Stimulated activated naive CD8-positive, alpha-beta T cell treated with anti-CD3 and anti-CD28 coated beads, Interleukin-15, Interleukin-2, amounts not matched to agents 100 ng/mL and 50 ng/mL, for 24 hours (primary cell): ENCODE results near the gene SMIM8.
"Not testable (repeated sequence)": the region's sequence is repeated elsewhere in the genome, so short reads cannot be mapped to it uniquely, and the experiment has no call there.

ENCODE experiments used
- H3K27ac Mint-ChIP-seq: one replicate; pipeline ENCODE4 v1.8.0; 2021; ENCODE audit warnings: mild to moderate bottlenecking, mixed read lengths
- H3K27me3 Mint-ChIP-seq: one replicate; pipeline ENCODE4 v1.8.0; 2021; ENCODE audit warnings: mixed read lengths
- H3K36me3 Mint-ChIP-seq: one replicate; pipeline ENCODE4 v1.8.0; 2021; ENCODE audit warnings: low read depth, mixed read lengths
- H3K4me1 Mint-ChIP-seq: one replicate; pipeline ENCODE4 v1.8.0; 2021; ENCODE audit warnings: low read depth, mixed read lengths
- H3K4me3 Mint-ChIP-seq: one replicate; pipeline ENCODE4 v1.8.0; 2021; ENCODE audit warnings: mild to moderate bottlenecking, mixed read lengths
- H3K9me3 Mint-ChIP-seq: one replicate; pipeline ENCODE4 v1.8.0; 2021; ENCODE audit warnings: mixed read lengths

SMIM8 gene

DNA sequence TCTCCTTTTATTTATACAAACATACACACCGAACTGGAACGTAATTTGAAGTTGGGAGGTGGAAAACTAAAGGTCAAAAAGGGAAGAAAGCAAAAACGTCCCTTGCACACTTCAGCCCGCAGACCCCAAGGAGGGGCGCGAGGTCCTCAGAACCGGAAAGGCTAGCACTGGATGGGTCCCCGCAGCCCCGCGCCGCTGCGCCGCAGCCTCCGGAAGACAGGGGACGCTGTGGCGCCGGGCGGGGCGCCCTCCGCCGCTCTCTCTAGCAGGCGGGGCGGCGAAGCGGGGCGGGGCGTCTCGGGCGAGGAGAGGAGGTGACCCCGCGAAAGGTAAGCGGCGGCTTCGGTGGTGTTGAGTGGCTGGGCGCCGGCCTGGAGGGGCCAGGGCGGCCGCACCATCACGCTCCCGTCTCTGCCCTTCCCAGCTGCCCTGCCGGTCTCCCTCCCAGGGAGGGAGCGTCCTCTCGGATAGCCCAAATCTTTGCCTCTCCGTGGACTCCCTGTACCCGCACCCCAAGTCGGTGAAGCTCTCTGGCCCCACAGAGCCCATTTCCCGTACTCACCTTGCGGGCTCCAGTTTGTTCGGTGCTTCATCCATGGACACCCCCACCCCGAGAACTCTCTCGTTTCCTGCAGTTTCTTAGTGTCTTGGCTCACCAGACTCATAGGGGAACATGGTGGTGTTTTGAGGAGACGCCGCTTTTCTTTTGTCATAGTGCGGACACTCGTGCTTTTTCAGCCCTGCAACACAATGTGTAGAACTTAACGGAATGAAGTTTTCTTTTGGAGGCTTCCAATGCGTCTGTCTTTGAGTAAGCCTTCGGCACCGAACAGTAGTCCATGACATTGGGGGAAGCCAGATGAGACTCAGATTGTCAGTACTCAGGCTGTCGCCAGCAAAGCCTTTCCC, at the start of gene SMIM8:
Gene SMIM8 (plus strand): TSS at position 285 of the 909 bp plus-strand sequence. CDS start 14,444 bp downstream, outside the sequence.
- Mint-ChIP-seq H3K9me3 (peaks cover 4% of the 10 kb centered on the region), H3K4me3 (peak within 1 kb of the TSS; percentile 97), H3K27ac (peak within 1 kb of the TSS; percentile 91), H3K36me3 (no peaks in the 10 kb centered on the region), H3K27me3 (no peaks in the 10 kb centered on the region), H3K4me1 (peaks cover 18% of the 10 kb centered on the region)

DNA sequence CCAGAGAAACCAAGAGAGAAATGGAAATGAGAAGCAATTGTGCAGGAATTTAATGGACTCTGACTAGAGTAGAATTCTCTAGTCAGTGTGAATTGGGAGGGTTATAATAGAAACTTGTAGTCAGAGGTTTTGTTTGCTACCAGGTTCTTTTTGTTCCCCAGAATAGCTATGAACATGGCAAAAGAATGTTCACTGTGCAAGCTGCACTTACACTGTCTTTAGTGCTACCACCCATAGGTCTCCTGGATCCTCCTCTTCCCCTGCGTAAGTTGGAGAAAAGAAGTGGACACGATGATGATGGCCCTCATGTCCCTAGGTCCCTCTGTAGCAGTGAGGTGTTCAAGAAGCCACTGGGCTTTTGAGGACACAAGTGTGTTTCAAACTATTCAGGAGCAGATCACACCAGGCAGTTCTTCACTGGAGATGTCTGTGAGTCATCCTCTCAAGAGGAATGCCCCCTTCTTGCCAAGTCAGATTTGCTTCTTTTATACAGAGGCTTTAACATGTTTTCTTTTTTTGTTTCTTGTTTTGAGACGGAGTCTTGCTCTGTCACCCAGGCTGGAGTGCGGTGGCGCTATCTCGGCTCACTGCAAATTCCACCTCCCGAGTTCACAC, 47.6 kb upstream of the SMIM8 start:
- no peak overlapping the region for H3K27ac Mint-ChIP-seq
- no peak overlapping the region for H3K4me3 Mint-ChIP-seq
- H3K36me3 Mint-ChIP-seq: no peaks in the 10 kb centered on the region
- no peaks in the 10 kb centered on the region for H3K9me3 Mint-ChIP-seq
- H3K4me1 Mint-ChIP-seq: no peaks in the 10 kb centered on the region
- no peaks in the 10 kb centered on the region for H3K27me3 Mint-ChIP-seq

DNA sequence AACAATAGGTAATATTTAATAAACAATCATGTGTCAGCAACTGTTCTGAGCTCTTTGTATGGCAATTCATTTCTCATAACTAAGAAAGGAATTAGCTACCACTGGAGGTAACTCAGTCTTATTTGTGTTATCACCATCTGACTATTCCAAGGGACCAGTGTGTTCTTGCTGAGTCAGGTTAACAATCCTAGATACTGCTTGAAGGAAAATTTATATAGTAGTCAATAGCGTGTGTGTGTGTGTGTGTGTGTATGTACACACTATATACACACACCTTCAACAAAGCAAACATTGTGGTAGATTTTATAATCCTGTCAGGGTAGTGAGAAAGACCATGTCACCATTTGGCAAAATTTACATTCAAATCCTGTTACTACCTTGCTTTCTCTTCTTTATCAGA, 45.8 kb upstream of the SMIM8 start:
- no peak overlapping the region for H3K27ac Mint-ChIP-seq

GRCh38 chr6:87277123-87277522, 45.3 kb upstream of the SMIM8 start:
- Mint-ChIP-seq H3K27ac (no peak overlapping the region), H3K4me1 (no peaks in the 10 kb centered on the region), H3K36me3 (no peaks in the 10 kb centered on the region), H3K9me3 (no peaks in the 10 kb centered on the region), H3K27me3 (no peaks in the 10 kb centered on the region), H3K4me3 (no peak overlapping the region)

More for the DNA sequence above, 45.8 kb upstream of the SMIM8 start:
- no peaks in the 10 kb centered on the region for H3K27me3 Mint-ChIP-seq
- no peaks in the 10 kb centered on the region for H3K9me3 Mint-ChIP-seq
- no peaks in the 10 kb centered on the region for H3K4me1 Mint-ChIP-seq
- no peaks in the 10 kb centered on the region for H3K36me3 Mint-ChIP-seq
- no peak overlapping the region for H3K4me3 Mint-ChIP-seq

DNA sequence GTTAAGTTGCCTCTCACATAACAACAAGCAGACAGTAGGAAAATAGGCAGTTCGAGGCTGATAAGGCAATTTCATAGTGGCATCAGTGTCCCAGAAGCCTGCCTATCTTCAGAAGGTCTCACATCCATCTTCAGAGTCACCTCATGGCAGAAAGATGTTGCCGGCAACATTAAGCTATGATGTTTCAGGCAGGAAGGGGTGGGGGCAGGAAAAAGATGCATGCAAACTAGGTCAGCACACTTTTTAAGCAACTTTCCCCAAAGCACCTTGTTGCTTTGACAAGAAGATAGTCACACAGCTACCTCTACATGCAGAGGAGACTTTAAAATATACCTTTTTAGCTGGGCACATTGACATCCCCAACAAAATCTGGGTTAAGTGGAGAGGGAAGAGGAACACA, 43.2 kb upstream of the SMIM8 start:
- H3K4me1 Mint-ChIP-seq: no peaks in the 10 kb centered on the region
- no peaks in the 10 kb centered on the region for H3K36me3 Mint-ChIP-seq
- H3K27ac Mint-ChIP-seq: no peak overlapping the region
- no peaks in the 10 kb centered on the region for H3K9me3 Mint-ChIP-seq
- H3K4me3 Mint-ChIP-seq: no peak overlapping the region
- no peaks in the 10 kb centered on the region for H3K27me3 Mint-ChIP-seq

GRCh38 chr6:87281426-87281825, 41.0 kb upstream of the SMIM8 start:
- Mint-ChIP-seq H3K9me3 (no peaks in the 10 kb centered on the region), H3K27ac (no peak overlapping the region), H3K4me1 (no peaks in the 10 kb centered on the region)

DNA sequence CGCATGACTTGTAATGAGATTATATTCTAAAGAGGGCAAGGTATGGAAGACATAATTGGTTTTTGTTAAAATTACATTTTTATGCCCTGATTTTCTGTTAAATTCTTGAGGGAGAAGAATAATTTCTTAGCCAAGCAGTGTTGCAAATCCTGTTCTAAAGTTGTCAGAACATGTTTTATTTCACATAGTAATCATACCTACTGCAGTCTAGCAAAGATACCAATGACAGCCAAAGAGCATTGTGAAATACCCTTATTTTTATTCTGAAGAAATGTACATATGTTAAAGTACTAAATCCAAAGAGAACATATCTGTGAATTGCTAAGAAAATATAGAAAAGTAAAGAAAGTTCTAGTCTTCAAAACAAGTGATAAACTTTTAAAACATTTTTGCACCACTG, 39.6 kb upstream of the SMIM8 start:
- no peak overlapping the region for H3K27ac Mint-ChIP-seq
- no peaks in the 10 kb centered on the region for H3K9me3 Mint-ChIP-seq
- H3K4me1 Mint-ChIP-seq: no peaks in the 10 kb centered on the region
- no peaks in the 10 kb centered on the region for H3K36me3 Mint-ChIP-seq
- H3K4me3 Mint-ChIP-seq: no peak overlapping the region
- H3K27me3 Mint-ChIP-seq: no peaks in the 10 kb centered on the region

More at GRCh38 chr6:87281426-87281825, 41.0 kb upstream of the SMIM8 start:
- Mint-ChIP-seq H3K27me3 (no peaks in the 10 kb centered on the region), H3K4me3 (no peak overlapping the region), H3K36me3 (no peaks in the 10 kb centered on the region)

GRCh38 chr6:87283461-87283860, 38.9 kb upstream of the SMIM8 start:
- H3K27me3 Mint-ChIP-seq: peaks cover 2% of the 10 kb centered on the region
- no peak overlapping the region for H3K4me3 Mint-ChIP-seq
- no peaks in the 10 kb centered on the region for H3K4me1 Mint-ChIP-seq
- no peak overlapping the region for H3K27ac Mint-ChIP-seq
- no peaks in the 10 kb centered on the region for H3K9me3 Mint-ChIP-seq
- H3K36me3 Mint-ChIP-seq: no peaks in the 10 kb centered on the region

GRCh38 chr6:87287251-87287650, 35.1 kb upstream of the SMIM8 start:
- H3K27me3 Mint-ChIP-seq: peaks cover 5% of the 10 kb centered on the region
- H3K4me1 Mint-ChIP-seq: no peaks in the 10 kb centered on the region
- no peaks in the 10 kb centered on the region for H3K9me3 Mint-ChIP-seq
- no peak overlapping the region for H3K27ac Mint-ChIP-seq
- no peaks in the 10 kb centered on the region for H3K36me3 Mint-ChIP-seq
- no peak overlapping the region for H3K4me3 Mint-ChIP-seq

DNA sequence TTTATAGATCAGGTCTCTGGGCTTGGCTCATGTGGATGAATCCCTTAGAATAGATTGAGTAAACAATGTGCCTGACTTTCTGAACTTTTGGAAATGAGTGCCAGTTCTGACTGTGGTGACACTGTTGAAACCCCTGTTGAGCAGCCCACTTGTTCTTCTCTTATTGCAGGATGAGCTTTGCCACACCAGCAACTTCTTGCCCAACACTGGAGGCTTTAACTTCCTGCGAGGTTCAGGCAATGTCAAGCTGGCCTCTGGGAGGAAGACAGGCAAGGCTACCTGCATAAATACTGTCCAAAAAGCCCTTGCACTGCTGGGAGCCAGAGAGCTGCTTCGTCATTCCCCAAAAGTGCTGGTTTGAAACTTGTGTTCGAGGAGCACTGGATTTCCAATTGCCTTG, 32.8 kb upstream of the SMIM8 start:
- Mint-ChIP-seq H3K36me3 (no peaks in the 10 kb centered on the region), H3K27ac (no peak overlapping the region), H3K9me3 (no peaks in the 10 kb centered on the region), H3K4me1 (no peaks in the 10 kb centered on the region), H3K4me3 (no peak overlapping the region), H3K27me3 (peaks cover 5% of the 10 kb centered on the region)

DNA sequence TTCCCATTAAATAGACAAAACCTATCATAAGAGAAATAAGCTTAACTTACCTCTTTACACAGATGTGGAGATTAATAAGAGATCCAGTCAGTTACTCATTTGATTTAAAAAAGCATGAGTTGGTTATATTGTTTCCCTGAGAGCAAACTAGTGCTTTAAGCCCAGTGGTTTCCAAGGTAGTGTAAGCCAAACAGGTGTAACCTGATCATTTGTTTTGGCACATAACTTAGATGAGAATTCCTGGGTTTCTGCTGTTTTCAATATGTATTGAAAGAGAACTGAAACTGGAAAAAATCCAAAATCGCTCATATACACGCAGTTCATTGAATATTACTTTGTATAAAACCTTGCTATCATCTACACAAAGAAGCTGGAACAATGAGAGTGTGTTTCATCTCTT, 30.5 kb upstream of the SMIM8 start:
- peaks cover 9% of the 10 kb centered on the region for H3K27me3 Mint-ChIP-seq
- no peaks in the 10 kb centered on the region for H3K36me3 Mint-ChIP-seq
- no peaks in the 10 kb centered on the region for H3K9me3 Mint-ChIP-seq
- no peak overlapping the region for H3K4me3 Mint-ChIP-seq
- no peaks in the 10 kb centered on the region for H3K4me1 Mint-ChIP-seq
- H3K27ac Mint-ChIP-seq: no peak overlapping the region

- Mint-ChIP-seq H3K4me1 (no peaks in the 10 kb centered on the region), H3K36me3 (no peaks in the 10 kb centered on the region), H3K27me3 (peaks cover 20% of the 10 kb centered on the region), H3K9me3 (no peaks in the 10 kb centered on the region), H3K27ac (no peak overlapping the region), H3K4me3 (no peak overlapping the region)
Observed at GRCh38 chr6:87293526-87293925, 28.9 kb upstream of the SMIM8 start.

GRCh38 chr6:87297119-87297518, 25.3 kb upstream of the SMIM8 start:
- peaks cover under 1% of the 10 kb centered on the region for H3K9me3 Mint-ChIP-seq
- no peak overlapping the region for H3K4me3 Mint-ChIP-seq
- no peak overlapping the region for H3K27ac Mint-ChIP-seq
- no peaks in the 10 kb centered on the region for H3K36me3 Mint-ChIP-seq
- peaks cover 39% of the 10 kb centered on the region for H3K27me3 Mint-ChIP-seq
- no peaks in the 10 kb centered on the region for H3K4me1 Mint-ChIP-seq

GRCh38 chr6:87301277-87301676, 21.1 kb upstream of the SMIM8 start:
- not testable (repeated sequence) for H3K9me3 Mint-ChIP-seq, H3K36me3 Mint-ChIP-seq, H3K4me1 Mint-ChIP-seq, H3K27ac Mint-ChIP-seq, H3K4me3 Mint-ChIP-seq
- peaks cover 54% of the 10 kb centered on the region for H3K27me3 Mint-ChIP-seq

DNA sequence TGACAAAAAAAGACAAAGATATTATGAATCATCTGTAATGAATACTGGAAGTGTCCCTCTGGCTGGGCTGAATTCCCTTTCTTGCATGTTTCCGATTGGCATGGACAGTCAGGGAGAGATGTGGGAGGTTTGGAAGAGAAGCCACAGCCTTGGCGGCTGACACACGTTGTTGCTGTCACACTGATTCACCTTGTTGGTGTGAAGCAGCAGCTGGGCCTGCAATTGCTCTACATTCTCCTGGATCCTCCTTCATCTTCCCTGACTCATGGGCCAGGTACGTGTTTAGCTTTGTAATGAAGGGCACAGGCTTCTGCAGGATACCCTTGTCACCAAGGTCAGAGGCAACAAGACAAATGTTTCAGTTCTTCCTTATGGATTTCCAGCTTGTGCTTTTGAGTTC, 13.4 kb upstream of the SMIM8 start:
- Mint-ChIP-seq H3K27ac (no peak overlapping the region), H3K4me1 (no peaks in the 10 kb centered on the region), H3K27me3 (peaks cover 26% of the 10 kb centered on the region), H3K4me3 (no peak overlapping the region), H3K36me3 (no peaks in the 10 kb centered on the region), H3K9me3 (no peaks in the 10 kb centered on the region)
